ENCODE results near the gene BTK. TPM values are rescaled to one million over a fixed set of nuclear protein-coding genes. Genes with fewer than 3 reads are reported as not detected.

BTK gene
- total RNA-seq, 4 donors from 2014 or later, result 9.5 to 45.7 (median 19.6) TPM

DNA sequence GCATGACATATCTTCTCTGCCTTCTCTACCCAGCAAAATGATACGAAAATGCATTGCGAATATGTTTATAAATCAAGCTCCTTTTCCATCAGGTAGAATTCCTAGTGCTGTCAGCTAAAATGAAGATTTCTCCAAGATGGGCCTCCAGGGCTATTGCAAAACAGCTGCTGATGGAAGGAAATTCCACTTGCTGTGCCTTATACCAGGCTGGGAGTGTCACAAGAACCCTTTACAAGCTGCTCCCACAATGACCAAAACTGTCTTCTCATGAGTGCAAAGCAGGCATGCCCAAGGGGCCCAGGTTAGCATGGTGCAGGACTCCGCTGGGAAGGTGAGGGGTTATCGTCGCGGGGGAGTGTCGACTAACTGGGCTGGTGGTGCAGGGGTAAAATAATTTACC lies 30.7 kb upstream of the BTK start:
- TF ChIP-seq, protein P1, sequence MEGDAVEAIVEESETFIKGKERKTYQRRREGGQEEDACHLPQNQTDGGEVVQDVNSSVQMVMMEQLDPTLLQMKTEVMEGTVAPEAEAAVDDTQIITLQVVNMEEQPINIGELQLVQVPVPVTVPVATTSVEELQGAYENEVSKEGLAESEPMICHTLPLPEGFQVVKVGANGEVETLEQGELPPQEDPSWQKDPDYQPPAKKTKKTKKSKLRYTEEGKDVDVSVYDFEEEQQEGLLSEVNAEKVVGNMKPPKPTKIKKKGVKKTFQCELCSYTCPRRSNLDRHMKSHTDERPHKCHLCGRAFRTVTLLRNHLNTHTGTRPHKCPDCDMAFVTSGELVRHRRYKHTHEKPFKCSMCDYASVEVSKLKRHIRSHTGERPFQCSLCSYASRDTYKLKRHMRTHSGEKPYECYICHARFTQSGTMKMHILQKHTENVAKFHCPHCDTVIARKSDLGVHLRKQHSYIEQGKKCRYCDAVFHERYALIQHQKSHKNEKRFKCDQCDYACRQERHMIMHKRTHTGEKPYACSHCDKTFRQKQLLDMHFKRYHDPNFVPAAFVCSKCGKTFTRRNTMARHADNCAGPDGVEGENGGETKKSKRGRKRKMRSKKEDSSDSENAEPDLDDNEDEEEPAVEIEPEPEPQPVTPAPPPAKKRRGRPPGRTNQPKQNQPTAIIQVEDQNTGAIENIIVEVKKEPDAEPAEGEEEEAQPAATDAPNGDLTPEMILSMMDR (IDR thresholded peaks at IDR 0.05; ENCODE audit: low read depth), result no peak

GRCh38 chrX:101415180-101416145 lies 29.5 kb upstream of the BTK start:
- TF ChIP-seq, protein P1 (IDR thresholded peaks at IDR 0.05; ENCODE audit: low read depth), result no peak

GRCh38 chrX:101411984-101412383 lies 26.0 kb upstream of the BTK start:
- TF ChIP-seq, protein P1 (IDR thresholded peaks at IDR 0.05; ENCODE audit: low read depth), result no peak

GRCh38 chrX:101410461-101410860 lies 24.5 kb upstream of the BTK start:
- TF ChIP-seq, protein P1 (IDR thresholded peaks at IDR 0.05; ENCODE audit: low read depth), result no peak

- TF ChIP-seq, protein P1 (IDR thresholded peaks at IDR 0.05; ENCODE audit: low read depth), result no peak
Measured at GRCh38 chrX:101409043-101409442, 23.1 kb upstream of the BTK start.

- TF ChIP-seq, protein P1 (IDR thresholded peaks at IDR 0.05; ENCODE audit: low read depth), result no peak
Measured at GRCh38 chrX:101408532-101408841, 22.5 kb upstream of the BTK start.

DNA sequence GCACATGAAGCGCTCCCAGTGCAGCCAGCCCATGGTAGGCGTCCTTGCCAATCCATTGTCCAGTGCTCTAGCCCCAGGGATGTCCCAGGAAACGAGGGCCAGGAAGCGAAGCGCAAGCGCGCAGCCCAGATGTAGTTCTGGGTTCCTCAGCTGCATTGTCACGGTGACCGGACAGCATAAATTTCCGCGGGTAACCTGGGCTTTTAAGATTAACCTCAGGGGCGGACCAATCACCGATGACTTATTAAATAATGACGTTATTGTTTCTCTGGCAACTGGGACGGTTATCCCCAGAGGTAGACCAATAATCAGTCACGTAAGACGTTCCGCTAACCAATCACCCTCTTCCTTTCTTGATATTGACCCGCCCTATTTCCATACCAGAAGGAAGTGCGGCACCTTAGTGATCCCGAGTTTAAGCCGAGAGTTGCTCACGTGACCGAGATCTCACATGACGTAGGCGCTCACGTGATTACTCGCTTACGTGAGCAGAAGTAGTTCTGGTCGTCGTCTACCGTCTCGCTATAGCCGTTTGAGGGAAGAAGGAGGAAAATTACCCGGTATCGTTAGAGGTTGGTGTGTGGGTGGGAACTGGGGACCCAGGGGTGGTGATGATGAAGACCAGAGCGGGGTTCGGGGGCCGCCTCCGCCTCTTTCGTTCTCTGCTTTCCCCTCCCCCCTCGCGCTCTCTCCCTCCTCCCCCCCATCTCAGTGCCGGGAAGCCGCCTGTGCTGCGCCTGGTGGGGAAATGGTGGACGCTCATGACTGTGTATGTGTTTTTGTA lies 21.9 kb upstream of the BTK start, which contains the start of the genes GLA and HNRNPH2:
GLA (minus strand) TSS at position 178 of the 784 bp plus-strand sequence; CDS start at position 156, 22 bp downstream.
HNRNPH2 (plus strand) TSS at position 475 of the 784 bp plus-strand sequence. CDS start 3,767 bp downstream, outside the sequence.
- TF ChIP-seq, protein P1 (IDR thresholded peaks at IDR 0.05; ENCODE audit: low read depth), result no peak

Data from subcutaneous adipose tissue (tissue), 4 donors.